Choroid plexus epithelial cell (primary cell): Measurements from ENCODE around the gene FAM171A1.
A peak's percentile ranks its signal among the peaks of the same experiment; 100 is the strongest.
"Not testable (repeated sequence)": the region's sequence is repeated elsewhere in the genome, so short reads cannot be mapped to it uniquely, and the experiment has no call there.

Experiments
- DNase-seq: peaks from one replicate; pipeline ENCODE4 v3.0.0-alpha.2; 2010; ENCODE audit warnings: low read depth
- H3K4me3 ChIP-seq: 2 replicates; pipeline ENCODE4 v1.5.1; 2011; ENCODE audit warnings: low read depth, mild to moderate bottlenecking, control low read depth, low read length, moderate library complexity
- TF ChIP-seq, protein P1 (sequence below): conservative IDR thresholded peaks from 2 replicates; pipeline ENCODE4 v1.5.1; 2011; ENCODE audit warnings: low read depth, mild to moderate bottlenecking, control low read depth, inconsistent platforms, low read length, moderate library complexity

Gene FAM171A1

DNA sequence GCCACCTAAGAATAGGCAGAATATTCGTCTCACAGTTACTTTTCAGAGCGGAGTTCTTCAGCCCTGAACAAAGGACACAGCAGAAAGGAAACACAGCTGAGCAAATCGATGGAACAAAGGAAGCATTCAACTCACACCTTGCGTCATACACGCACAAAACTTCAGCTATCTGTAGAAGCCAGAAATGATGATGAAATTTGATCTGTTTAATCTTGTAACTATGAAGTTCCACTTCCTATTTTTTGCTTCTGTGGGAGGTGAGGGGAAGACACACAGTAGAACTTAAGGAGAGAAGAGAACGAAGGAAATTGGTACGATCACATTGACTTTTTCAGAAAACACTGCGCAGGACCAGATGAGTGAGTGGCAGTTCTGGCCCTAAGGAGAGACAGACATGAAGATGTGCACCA lies 26.2 kb downstream of the FAM171A1 start:
- no peak overlapping the region for H3K4me3 ChIP-seq
- DNase-seq = peak; percentile 83
- TF ChIP-seq, protein P1, sequence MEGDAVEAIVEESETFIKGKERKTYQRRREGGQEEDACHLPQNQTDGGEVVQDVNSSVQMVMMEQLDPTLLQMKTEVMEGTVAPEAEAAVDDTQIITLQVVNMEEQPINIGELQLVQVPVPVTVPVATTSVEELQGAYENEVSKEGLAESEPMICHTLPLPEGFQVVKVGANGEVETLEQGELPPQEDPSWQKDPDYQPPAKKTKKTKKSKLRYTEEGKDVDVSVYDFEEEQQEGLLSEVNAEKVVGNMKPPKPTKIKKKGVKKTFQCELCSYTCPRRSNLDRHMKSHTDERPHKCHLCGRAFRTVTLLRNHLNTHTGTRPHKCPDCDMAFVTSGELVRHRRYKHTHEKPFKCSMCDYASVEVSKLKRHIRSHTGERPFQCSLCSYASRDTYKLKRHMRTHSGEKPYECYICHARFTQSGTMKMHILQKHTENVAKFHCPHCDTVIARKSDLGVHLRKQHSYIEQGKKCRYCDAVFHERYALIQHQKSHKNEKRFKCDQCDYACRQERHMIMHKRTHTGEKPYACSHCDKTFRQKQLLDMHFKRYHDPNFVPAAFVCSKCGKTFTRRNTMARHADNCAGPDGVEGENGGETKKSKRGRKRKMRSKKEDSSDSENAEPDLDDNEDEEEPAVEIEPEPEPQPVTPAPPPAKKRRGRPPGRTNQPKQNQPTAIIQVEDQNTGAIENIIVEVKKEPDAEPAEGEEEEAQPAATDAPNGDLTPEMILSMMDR = no peak

DNA sequence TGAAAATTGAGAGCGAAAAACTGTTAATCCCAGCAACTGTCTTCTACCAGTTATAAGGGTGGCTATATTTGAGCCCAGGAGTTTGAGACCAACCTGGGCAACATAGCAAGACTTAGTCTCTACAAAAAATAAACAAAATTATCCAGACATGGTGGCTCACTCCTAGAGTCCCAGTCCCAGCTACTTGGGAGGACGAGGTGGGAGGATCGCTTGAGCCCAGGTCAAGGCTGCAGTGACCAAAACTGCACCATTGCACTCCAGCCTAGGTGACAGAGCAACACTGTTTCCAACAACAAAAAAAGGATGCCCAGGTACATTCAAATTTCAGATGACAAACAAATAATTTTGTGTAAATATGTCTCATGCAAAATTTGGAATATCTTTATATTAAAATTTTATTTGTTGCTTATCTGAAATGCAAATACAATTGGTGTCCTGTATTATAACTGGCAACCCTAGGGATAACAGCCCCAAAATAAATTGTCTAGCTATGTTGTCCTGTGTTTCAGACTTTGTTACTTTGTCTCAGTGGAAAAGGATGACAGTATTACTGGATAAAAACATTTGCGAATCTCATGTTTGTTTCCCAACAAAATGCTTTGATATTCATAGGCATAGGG lies 26.7 kb downstream of the FAM171A1 start:
- no peak overlapping the region for H3K4me3 ChIP-seq
- DNase-seq = no peak
- TF ChIP-seq, protein P1 = no peak

DNA sequence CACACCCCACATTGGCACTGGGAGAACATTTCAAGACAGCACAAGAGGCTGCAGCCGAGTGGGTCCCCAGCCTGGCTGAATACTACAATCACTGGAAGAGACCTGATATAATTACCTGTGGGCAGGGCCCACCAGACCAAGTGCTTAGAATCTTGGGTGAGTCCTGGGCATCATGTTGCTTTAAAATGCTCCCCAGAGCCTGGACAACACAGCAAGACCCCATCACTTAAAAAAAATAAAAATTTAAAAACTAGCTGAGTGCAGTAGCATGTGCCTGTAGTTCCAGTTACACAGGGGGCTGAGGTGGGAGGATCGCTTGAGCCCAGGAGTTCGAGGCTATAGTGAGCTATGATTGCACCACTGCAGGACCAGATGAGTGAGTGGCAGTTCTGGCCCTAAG lies 28.1 kb downstream of the FAM171A1 start:
- TF ChIP-seq, protein P1 = no peak
- H3K4me3 ChIP-seq = no peak overlapping the region
- DNase-seq = no peak

DNA sequence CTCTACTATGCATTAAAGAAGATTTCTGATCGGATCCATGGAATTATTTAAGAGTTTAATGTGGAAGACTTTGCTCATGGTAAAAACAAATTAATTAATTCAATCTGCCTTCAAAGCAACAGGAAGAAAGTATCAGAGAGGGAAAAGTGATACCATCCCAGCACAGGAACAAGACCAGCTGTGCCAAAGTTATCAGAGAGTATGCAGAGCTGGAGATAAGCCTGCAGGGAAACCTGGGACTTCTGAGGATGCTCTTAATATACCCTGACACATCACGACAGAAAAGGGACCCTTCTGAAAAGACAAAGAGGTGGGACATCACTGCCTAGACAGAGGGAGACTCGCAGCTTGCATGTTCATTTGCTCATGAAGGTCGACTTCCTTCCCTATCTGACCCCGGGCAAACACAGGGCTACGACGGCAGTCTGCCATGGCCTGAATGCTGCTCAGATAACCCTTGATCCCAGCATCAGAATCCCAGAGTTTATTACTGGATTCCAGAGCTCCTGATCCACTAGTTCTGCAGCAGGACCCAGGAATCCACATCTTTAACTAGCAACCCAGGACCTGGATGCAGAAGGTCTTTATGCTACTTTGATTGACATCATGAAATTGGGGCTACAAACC lies 29.5 kb downstream of the FAM171A1 start:
- no peak for DNase-seq
- TF ChIP-seq, protein P1 = no peak
- no peak overlapping the region for H3K4me3 ChIP-seq

DNA sequence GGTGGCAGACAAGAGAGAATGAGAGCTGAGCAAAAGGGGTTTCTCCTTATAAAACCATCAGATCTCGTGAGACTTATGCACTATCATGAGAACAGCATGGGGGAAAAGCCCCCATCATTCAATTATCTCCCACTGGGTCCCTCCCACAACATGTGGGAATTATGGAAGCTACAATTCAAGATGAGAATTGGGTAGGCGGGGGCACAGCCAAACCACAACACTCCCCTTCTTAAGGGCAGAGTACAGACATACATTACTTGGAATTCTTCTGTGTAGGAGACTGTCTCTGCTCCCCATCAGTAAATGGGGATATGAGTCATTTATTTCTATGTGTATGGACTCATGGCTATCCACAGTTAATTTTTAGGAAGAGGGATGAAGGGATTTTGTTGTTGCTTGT lies 31.2 kb downstream of the FAM171A1 start:
- no peak for DNase-seq
- TF ChIP-seq, protein P1 = no peak
- no peak overlapping the region for H3K4me3 ChIP-seq

DNA sequence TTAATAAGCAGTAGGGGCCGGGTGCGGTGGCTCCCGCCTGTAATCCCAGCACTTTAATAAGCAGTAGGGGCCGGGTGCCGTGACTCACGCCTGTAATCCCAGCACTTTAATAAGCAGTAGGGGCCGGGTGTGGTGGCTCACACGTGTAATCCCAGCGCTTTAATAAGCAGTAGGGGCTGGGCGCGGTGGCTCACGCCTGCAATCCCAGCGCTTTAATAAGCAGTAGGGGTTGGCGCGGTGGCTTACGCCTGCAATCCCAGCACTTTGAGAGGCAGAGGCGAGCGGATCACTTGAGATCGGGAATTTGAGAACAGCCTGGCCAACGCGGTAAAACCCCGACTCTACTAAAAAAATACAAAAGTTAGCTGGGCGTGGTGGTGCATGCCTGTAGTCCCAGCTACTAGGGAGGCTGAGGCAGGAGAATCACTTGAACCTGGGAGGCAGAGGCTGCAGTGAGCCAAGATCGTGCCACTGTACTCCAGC lies 33.6 kb downstream of the FAM171A1 start:
- not testable (repeated sequence) for DNase-seq

DNA sequence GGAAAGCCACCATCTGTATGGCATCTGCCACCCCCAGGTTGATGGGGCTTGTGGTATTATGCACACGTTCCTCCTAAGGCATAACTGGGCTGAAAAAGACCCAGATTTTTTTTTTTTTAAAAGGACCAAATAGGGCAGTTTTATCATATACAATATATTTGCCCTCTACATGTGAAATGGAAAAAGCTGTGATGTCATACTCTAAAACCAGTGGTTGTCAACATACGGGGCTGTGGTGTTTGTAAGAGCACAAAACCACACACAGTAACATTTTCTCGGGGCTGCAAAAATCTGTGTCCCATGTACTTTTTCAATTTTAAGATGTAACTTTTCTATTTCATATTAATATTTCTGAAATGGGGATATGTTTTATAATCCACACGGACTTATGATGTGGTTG lies 34.9 kb downstream of the FAM171A1 start:
- DNase-seq = no peak
- TF ChIP-seq, protein P1 = no peak

More for the DNA sequence above, 33.6 kb downstream of the FAM171A1 start:
- H3K4me3 ChIP-seq = not testable (repeated sequence)

More for the DNA sequence above, 34.9 kb downstream of the FAM171A1 start:
- no peak overlapping the region for H3K4me3 ChIP-seq
